Suppressor macrophage treated with lipopolysaccharide for 4 hours (primary cell): ENCODE measurements around the gene SPRED2.

Experiments used
- DNase-seq: peaks from one replicate; pipeline ENCODE4 v3.0.0-alpha.2; 2020

SPRED2 gene

DNA sequence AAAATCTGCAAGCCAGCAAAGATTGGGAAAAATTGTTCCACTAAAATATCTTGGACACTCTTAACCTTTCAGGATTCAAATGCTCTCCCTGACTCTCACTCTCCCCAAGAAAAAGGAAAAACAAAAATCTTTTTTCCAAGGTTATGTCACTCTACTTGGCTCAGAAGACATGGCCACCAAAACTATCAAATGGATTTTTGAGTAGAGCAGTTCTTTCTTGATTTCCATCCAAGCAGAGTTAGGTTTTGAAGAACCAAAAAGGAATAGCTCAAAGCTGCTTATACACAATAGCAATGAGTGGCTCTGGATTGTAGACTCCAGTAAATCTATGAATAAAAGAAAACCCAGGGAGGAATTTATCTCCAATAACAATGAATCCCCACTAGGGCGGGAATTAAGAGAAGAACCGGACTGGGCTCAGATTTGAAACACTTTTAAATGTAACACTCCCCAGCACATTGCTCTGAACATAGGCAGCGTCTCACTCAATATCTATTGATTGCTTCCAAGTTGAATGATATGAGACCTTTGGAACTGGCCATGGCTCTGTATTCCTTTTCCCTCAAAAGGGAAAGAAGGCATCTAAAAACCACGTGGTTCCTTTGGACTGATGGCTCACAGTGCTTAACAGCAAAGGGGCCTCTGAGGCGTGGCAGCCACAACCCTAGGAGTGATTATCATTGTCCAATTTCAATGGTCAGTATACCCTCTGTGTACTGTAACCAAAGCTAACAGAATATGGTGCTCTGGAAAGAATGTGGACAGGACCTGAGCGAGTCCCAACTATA is 68.3 kb downstream of the SPRED2 start:
- DNase-seq = no peak

- no peak for DNase-seq
Measured at GRCh38 chr2:65361623-65362022, 70.8 kb downstream of the SPRED2 start.

- DNase-seq = peak; percentile 84
Measured at GRCh38 chr2:65360441-65360840, 72.0 kb downstream of the SPRED2 start.

GRCh38 chr2:65358678-65359400 is 73.6 kb downstream of the SPRED2 start:
- peak; percentile 65 for DNase-seq

- DNase-seq = peak; percentile 47
Measured at GRCh38 chr2:65357959-65358294, 74.5 kb downstream of the SPRED2 start.

GRCh38 chr2:65357095-65357958 is 75.1 kb downstream of the SPRED2 start:
- DNase-seq = peak; percentile 35

GRCh38 chr2:65355186-65355831 is 77.1 kb downstream of the SPRED2 start:
- no peak for DNase-seq

- DNase-seq = no peak
Measured at GRCh38 chr2:65354773-65355172, 77.6 kb downstream of the SPRED2 start.

DNA sequence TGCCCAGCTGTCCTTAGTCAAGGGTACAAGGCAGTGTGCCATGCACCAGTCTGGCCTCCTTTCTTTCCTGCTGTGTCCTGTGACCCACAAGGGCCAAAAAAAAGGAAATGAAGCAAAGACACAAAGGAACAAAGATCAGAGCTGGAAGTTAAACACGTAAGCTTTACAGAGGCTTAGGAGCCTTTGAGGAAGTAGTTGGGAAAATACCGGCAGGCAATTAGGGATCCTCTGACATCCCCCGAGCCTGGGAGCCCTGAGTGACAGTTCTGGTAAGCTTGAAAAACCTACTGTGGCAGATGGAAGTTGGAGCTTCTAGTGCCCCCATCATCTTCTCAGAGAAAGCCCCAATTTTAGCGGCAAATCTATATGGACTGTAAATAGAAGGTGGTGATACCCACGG is 78.5 kb downstream of the SPRED2 start:
- peak; percentile 85 for DNase-seq

GRCh38 chr2:65353046-65353445 is 79.4 kb downstream of the SPRED2 start:
- DNase-seq = no peak

GRCh38 chr2:65351948-65352595 is 80.3 kb downstream of the SPRED2 start:
- no peak for DNase-seq

- DNase-seq = no peak
Measured at GRCh38 chr2:65351234-65351947, 81.0 kb downstream of the SPRED2 start.

DNA sequence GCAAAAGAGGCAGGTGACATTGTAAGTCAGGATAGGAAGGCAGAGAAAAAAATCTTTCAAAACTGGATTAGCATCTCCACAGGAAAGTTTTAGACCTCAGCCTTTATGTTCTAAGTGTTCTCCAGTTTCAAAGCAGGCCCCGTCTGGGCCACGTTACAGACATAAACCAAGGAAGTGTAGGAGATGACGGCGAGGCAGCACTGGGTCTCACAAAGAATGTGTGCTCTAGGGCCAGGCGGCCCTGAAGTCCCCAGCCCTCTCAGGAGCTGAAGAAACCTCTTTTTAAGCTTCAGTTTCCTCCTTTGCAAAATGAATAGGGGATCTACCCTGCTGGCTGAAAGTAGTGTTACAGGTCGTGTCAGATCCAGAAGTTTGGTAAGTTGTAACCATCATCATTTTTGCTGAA is 81.7 kb downstream of the SPRED2 start:
- DNase-seq = no peak

- DNase-seq = no peak
Measured at GRCh38 chr2:65349863-65350262, 82.5 kb downstream of the SPRED2 start.

- DNase-seq = no peak
Measured at GRCh38 chr2:65347913-65348312, 84.5 kb downstream of the SPRED2 start.

- no peak for DNase-seq
Measured at GRCh38 chr2:65345631-65346030, 86.8 kb downstream of the SPRED2 start.

DNA sequence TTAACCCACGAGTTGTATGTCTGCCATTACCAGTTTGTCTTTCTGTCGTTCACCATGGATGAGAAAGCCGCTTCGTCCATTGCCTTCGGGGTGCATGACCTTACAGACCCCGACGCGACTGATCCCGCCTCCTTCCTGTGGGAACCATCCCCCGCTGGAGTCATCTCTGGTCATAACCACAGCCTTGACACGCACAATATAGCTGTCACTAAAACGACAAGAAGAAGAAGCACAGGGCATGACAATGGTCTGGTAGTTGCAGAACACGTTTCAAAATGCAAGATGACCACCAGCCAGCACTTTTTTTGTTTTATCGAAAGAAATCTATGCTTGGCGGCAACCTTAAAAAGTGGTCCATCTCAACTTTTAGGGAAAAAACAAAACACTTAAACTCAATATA is 87.7 kb downstream of the SPRED2 start:
- no peak for DNase-seq

GRCh38 chr2:65344182-65344581 is 88.2 kb downstream of the SPRED2 start:
- DNase-seq = no peak

DNA sequence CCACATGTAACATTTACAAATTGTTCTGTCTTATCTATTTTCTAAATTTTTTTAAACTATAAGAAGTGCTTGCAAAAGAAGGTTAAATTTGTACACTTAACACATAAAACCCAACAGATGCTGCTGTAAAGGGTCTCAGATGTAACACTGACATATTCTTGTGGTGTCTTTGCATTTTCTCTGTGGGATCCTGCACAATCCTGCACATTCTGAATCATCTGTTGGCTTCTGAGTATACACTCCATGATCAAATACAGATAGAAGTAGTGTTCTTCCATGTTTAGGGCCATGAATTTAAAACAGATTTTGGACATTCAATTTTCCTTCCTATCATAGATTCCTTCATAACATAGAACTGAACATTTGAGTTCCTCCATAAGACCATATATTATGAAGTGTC is 89.0 kb downstream of the SPRED2 start:
- DNase-seq = no peak

DNA sequence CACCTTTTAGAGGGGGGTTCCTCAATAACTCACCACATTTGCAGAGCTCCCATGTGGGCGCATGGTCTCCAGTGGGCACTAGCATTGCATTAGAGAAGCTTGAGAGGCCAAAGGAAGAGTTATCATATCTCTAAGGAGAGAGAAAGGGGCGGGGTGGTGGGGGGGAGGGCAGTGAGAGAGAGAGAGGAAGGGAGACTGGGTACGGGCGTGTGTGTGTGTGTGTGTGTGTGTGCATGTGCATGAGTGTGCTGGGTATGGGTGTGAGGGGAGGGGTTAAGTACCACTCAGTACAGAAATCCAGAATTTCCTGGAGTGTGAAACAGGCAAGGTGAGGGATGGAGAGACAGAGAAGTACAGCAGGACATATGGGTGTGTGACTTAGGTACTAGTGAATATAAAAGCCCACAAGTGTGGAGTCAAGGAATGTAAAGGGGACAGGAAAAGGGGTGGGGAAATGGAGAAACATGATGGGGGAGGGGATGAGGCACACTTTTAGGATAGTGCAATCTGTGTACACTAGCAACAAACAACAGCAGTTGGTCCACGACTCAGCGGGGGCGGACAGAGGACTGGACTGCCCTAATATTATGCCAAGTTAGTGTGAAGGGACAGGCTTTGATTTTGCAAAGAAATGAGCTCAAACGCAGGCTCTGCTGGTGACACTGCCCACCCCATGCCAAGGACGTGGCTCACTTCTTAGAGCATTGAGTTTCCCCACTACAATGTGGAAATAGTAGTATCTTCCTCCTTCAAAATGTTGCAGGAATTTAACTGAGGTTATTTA is 91.3 kb downstream of the SPRED2 start:
- DNase-seq = no peak

DNA sequence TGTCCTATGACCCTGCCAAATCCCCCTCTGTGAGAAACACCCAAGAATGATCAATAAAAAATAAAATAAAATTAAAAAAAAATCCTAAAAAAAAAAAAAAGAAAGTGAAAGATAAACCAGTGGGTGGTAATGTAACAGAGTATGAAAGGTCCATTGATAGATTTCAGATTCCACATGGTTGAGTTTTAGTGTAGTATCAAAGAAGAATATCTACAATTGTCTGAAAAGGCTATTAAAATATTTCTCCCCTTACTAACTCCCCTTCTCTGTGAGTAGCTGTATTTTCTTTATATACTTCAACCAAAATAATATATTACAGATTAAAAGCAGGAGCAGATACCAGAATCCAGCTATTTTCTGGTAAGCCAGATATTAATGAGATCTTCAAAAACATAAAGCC is 92.8 kb downstream of the SPRED2 start:
- DNase-seq = no peak
